HCEC 1CT (cell line): ENCODE measurements around the gene MALT1.

Experiments
- DNase-seq: peaks from one replicate; pipeline ENCODE4 v3.0.0-alpha.2; 2017

The MALT1 gene

DNA sequence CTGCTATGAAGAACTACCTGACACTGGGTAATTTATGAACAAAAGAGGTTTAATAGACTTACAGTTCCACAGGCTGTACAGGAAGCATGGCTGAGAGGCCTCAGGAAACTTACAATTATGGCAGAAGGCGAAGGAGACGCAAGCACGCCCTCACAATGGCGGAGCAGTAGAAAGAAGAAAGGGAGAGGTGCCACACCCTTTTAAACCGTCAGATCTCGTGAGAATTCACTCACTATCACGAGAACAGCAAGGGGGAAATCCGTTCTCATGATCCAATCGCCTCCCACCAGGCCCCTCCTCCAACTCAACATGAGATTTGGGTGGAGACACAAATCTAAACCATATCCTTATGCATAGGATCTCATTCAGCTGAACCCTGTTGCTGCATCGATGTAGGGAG, 108.8 kb downstream of the MALT1 start:
- no peak for DNase-seq

DNA sequence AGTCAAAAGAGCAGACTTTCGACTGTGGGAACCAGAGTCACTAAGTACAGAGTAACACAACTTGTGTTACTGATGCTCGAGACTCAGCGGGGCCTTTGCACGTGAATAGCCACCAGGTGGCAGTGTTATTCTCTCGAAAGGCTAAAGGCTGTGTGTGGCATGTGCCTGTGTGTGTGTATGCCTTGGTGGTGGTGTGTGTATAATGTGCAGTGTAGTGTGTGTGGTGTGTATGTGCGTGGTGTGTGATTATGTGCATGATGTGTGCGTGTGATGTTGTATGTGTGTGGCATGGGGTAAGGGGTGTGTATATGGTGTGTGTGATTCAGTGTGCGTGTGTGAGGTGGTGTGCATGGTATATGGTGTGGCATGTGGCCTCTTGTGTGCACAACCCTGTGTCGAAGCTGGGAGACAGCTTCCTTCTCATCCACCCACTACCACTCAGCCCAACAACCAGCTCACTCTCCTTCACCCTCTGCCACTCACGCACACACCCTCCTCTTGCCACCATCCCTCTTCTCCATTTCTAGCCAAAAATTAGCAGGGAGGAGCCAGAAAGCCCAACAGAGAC, 110.4 kb downstream of the MALT1 start:
- DNase-seq = peak; percentile 70

DNA sequence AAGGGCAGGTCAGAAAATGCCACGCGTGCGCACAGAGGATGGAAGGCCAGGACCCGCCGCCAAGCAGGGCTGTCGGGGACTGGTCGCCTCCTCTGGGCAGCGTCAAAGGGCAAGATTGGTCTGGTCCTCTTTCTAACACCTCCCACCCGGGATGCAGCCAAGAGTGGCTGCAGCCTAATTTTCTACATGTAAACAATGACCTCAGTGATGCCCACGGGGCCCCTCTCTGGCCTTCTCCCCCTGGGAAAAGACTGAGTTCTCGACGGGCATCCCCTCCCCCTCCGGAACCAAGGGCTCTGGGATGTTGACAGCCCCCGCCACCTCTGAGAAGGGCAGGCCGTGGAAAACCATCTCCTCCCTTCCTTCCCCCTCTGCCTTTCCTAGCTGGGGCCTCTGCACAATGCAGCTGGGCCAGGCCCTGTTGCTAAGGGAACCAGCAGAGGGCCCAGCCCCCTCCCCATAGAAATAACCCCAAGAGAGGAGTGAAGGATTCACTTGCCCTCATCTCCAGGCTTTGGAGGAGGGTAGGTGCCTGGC, 113.4 kb downstream of the MALT1 start:
- no peak for DNase-seq

DNA sequence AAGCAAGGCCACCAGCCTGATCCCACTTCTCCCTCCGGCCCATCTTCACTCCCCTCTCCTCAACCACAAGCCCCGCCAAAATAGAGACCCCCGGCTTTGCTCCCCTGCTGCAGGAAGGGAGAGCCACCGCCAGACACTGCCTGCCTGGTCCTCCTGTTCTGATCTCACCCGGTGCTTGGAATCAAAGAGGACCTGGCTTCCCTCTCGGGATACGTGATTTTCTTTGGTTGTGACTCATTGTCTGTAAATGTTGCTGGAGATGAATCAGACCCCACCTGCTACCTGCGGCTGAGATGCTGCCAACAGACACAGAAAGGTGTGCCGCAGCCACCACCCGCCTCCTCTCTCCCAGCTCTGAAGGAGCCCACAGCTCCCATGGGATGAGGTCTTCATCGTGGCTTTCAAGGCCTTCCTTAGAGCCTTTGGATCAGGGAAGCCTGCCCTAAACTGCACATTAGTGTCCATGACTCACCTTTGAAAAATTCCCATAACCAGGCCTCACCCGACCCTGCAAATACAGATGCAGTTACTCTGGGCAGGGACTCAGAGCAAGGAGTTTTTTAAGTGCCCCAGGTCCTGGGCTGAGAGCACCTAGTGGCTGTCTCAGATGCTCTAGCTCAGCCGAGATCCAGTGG, 114.0 kb downstream of the MALT1 start:
- peak; percentile 74 for DNase-seq

DNA sequence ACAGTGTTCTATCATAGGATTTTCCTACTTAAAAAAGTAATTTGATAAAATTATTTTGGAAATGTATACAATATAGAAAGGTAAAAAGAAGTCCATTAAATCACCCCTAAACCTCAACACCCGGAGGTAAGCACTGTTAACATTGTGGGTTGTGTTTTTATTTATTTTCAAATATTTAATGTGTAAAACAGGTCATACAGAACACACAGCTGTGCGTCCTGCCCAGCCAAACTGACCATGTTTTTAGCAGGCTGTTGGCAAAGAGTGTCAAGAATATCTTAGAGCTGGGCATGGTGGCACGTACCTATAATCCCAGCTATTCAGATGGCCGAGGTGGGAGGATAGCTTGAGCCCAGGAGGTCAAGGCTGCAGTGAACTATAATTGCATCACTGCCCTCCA, 114.6 kb downstream of the MALT1 start:
- no peak for DNase-seq

DNA sequence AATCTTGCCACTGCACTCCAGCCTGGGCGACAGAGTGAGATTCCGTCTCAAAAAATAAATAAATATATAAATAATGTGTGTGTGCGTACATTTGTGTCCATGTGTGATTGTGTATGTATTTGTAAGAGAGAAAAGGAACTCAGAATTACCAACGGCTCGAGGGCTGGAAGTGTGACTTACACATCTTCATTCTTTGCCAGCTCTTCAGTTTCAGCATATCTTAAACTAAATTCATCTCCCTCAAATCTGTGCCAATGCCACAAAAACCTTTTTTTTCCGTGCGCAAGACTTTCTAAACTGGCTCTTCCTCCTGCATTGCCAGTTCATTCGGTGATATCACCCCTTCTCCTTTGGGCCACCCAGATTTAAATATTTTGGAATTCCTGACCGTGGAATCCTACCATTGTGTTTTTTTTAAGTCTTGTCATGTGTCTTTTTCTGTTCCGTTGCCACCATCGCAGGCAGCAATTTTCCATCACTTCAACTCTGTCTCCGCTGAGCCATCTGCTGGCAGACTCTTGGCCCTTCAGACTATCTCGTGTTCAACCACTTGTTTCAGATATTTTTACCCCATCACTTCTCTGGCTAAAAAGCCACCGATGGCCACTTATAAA, 116.4 kb downstream of the MALT1 start:
- no peak for DNase-seq

DNA sequence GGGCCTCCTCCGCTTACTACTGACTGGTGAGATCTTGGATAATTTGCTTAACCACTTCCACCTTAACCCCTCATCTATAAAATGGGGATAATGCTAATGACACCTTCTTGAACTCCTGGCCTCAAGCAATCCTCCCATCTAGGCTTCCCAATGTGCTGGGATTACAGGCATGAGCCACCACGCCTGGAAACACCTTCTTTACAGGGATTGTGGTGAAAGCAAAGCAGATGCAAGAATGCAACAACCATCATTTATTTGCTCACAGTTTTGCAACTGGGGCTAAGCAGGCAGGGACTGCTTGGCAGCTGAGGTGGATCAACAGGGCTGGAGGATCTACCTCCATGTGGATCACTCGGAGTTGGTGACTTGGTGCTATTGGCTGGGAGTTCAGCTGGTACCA, 117.2 kb downstream of the MALT1 start:
- no peak for DNase-seq

DNA sequence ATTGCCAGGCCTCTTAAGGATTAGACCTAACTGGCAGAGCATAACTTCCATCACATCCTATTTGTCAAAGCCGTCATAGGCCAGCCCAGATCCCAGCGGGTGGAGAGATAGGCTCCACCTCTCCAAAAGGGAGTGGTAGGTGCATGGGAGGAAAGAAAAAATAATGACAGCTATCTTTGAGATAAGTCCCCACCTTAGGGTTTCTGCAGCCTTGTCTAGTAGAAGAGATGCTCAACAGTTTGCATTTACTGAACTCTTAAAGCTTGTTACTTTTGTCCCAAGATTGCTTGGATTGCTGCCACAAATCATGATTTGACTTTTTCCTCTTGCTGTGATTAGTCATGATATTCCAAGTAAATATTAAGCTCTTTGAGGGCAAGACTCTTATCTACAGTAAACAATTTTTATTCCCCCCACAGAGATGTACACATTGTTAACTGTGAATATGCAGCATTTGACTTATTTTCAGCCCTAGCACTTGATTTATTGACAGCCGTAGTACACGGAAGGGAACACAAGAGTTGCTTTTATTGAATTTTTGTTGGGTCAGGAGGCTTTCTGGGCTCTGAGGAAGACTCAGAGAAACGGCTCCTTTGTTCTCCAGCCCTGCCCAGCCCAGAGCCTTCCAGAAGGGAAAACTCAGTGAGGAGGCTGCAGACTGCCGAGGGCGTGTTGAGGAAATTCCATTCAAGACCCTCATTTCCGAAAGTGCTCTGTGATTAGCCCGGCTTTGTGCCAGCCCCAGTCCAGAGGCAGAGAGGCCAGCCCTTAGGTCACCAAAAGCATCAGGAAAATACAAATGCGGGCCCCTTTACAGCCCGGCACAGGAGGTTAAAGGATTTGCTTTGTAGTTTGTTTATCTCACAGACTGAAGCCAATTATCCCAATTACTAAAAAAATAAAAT, 118.0 kb downstream of the MALT1 start:
- DNase-seq = peak; percentile 42

DNA sequence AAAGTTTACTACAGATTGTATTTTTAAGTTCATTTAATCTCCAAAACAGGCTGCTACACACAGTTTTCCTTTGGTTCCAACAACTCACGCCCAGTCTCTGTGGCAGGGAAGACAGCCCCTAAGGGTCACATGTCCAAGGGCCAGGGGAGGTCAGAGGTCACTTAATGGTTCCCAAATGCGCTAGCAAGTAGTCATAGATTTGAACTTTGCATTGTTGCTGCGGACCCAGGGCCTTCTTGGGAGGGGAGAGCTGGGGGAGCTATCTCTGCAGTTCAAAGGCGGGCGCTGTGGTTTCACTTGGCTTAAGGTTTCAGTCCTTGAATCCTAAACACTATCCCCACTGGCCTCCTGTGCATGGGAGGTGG, 118.6 kb downstream of the MALT1 start:
- no peak for DNase-seq

DNA sequence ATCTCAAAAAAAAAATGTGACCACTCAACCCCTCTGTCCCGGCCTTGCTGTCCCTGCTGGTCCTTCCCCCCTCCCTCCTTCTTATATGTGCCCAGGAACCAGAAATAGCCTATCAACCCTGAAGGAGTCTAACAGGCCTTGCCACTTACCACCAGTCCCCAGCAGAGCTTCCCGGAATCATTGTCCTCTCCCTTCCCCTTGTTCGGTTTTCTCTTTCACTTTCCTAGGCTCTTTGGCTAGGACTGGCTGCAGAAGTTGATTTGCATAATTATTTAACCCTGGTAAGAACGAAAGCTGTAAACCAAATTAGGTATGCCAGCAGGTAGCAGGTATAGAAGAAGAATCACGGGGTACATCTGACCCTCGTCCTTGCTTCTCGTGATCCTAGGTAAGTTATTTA, 120.8 kb downstream of the MALT1 start:
- no peak for DNase-seq

DNA sequence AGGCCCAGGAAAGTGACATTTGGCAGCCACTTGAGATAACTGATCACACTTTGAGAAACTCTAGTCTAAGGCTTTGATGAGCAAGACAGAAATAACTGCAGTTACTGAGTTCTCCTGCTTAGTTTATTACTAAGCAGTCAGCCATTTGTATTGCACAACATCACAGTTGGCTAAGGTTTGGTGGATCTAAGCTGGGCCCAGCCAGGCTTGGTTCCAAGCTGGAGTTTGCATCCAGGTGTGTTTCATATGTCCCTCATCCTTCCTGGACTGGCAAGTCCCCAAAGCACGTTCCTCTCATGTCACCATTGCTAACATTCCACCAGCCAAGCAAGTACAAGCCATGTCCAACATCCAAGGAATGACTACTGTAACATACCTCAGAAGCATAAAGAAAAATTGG, 122.1 kb downstream of the MALT1 start:
- DNase-seq = peak; percentile 77

DNA sequence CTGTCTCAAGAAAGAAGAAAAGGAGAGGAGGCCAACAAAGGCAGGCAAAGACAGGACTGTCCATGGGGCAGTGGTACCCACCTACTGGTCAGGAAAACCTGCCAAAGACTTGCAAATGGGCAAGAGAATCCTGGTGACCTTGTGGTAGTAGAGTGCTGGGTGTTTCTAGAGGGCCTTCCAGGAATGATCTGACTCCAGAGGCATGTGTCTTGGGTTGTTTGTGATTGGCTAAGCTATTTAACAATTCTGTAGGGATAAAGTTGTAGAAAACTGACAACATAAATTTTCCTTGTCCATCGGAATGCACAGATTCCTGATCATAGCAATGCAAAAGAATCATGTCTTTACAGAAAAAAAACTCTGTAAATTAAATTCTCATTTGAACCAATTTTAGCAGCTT, 125.0 kb downstream of the MALT1 start:
- no peak for DNase-seq

DNA sequence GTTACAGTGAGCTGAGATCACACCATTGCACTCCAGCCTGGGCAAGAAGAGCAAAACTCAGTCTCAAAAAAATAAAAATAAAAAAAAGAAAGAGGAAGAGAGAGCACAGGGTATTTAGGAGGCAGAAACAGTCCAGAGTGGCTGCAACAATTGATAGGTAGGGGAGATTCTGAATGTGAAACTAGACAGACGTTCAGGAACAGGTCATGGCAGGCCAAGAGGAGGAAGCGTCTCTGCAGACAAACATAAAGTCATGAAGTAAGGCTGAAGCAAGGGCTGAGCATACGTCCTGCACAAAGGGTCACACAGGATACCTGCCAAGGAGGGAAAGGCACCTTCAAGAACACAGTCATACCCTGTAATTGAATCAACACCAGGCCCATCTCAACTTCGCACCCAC, 129.3 kb downstream of the MALT1 start:
- no peak for DNase-seq

DNA sequence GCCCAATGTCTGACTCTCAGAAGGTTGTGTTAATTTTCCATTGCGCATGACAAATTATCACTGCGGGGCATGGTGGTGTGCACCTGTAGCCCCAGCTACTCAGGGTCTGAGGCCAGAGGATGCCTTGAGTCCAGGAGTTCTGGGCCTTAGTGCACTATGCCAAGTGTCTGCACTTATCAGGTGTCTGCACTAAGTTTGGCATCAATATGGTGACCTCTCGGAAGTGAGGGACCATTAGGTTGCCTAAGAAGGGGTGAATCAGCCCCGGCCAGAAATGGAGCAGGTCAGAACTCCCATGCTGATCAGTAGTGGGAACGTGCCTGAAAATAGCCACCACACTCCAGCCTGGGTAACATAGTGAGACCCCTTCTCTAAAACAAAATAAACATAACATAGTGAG, 131.7 kb downstream of the MALT1 start:
- no peak for DNase-seq

DNA sequence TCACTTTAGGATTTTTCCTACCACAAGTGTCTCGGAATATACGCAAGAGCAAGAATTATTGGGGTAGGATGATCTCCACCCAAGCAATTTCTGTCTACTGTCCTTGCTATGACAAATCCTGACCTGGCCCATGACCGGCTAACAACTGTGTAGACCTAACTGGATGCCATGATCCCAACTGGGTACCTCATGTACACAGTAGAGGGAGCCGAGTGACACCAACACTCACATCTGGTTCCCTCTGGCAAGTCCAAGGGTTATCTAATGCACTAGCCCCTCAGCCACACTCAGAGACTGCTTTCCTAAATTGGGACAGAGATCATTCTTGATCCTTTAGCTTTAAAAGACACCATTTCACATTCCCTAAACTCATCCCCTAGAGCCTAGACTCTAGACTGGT, 132.7 kb downstream of the MALT1 start:
- DNase-seq = no peak
